Osteoblast (primary cell): Measurements from ENCODE around the gene PLXDC2. TPM values are rescaled to one million over a fixed set of nuclear protein-coding genes. Genes with fewer than 3 reads are reported as not detected.

ENCODE experiments used
- DNase-seq: peaks from one replicate; pipeline ENCODE4 v3.0.0; 2011; ENCODE audit warnings: low spot score, mixed read lengths; ENCODE audit not compliant: insufficient read length; ENCODE audit errors: missing footprints
- H2AFZ ChIP-seq: 2 replicates; pipeline ENCODE4 v1.6.0; 2011; ENCODE audit warnings: mild to moderate bottlenecking, low read length
- H3K27ac ChIP-seq: 2 replicates; pipeline ENCODE4 v1.5.1; 2011; ENCODE audit warnings: mild to moderate bottlenecking, low read depth, low read length, moderate library complexity
- H3K27me3 ChIP-seq: 2 replicates; pipeline ENCODE4 v1.6.0; 2012; ENCODE audit warnings: mild to moderate bottlenecking, control low read depth, inconsistent platforms, low read length, moderate library complexity; ENCODE audit not compliant: insufficient read depth
- H3K36me3 ChIP-seq: 2 replicates; pipeline ENCODE4 v1.5.1; 2011; ENCODE audit warnings: mild to moderate bottlenecking, low read length, control low read depth, moderate library complexity; ENCODE audit not compliant: insufficient read depth
- H3K4me1 ChIP-seq: 2 replicates; pipeline ENCODE4 v1.5.1; 2011; ENCODE audit warnings: mild to moderate bottlenecking, low read length, control low read depth, moderate library complexity; ENCODE audit not compliant: insufficient read depth
- H3K4me2 ChIP-seq: 2 replicates; pipeline ENCODE4 v1.6.0; 2011; ENCODE audit warnings: mild to moderate bottlenecking, low read length; ENCODE audit not compliant: insufficient read depth
- H3K4me3 ChIP-seq: fragments of 200-600 bp; sonication (generic); 3 replicates; pipeline ENCODE4 v1.5.1; 2012; ENCODE audit warnings: mild to moderate bottlenecking, low read length, inconsistent platforms; ENCODE audit not compliant: insufficient read depth
- H3K79me2 ChIP-seq: 2 replicates; pipeline ENCODE4 v1.6.0; 2012; ENCODE audit warnings: mild to moderate bottlenecking, low read length, control low read depth, inconsistent platforms; ENCODE audit not compliant: insufficient read depth
- H3K9me3 ChIP-seq: 2 replicates; pipeline ENCODE4 v1.5.1; 2011; ENCODE audit warnings: low read depth, low read length, control low read depth
- H4K20me1 ChIP-seq: 2 replicates; pipeline ENCODE4 v1.6.0; 2012; ENCODE audit warnings: mild to moderate bottlenecking, low read length, control low read depth; ENCODE audit not compliant: insufficient read depth
- total RNA-seq: library from RNA; depleted of rRNA; stranded (reverse); fragments of >200 nt; gene quantifications from 2 replicates; pipeline ENCODE4 v1.2.3, GENCODE V29; 2012
- TF ChIP-seq, protein P1 (sequence below): IDR thresholded peaks from 2 replicates; pipeline ENCODE4 v1.5.1; 2011; ENCODE audit warnings: mild to moderate bottlenecking, low read depth, low read length, moderate library complexity; ENCODE audit errors: extremely low read depth

PLXDC2 gene
- total RNA-seq, 1 donor: 63.3 TPM

DNA sequence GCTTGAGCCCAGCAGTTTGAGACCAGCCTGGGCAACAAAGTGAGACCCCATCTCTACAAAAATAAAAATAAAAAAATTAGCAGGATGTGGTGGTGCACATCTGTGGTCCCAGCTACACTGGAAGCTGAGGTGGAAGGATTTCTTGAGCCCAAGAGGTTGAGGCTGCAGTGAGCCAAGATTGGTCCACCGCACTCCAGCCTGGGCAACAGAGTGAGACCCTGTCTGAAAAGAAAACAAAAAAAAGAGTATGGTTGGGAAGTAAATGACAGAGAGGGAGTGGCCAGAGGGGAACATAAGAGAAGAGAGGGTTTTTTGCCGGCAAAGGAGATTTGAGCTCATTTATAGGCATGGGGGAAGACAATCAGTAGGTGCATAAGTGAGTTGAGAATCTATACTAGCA, 19.7 kb downstream of the PLXDC2 start:
- H3K4me1 ChIP-seq: no peaks in the 10 kb centered on the region
- H3K4me3 ChIP-seq: no peak overlapping the region
- H4K20me1 ChIP-seq: no peaks in the 10 kb centered on the region
- no peak overlapping the region for H2AFZ ChIP-seq
- H3K27me3 ChIP-seq: no peaks in the 10 kb centered on the region
- no peaks in the 10 kb centered on the region for H3K79me2 ChIP-seq
- no peaks in the 10 kb centered on the region for H3K9me3 ChIP-seq
- TF ChIP-seq, protein P1, sequence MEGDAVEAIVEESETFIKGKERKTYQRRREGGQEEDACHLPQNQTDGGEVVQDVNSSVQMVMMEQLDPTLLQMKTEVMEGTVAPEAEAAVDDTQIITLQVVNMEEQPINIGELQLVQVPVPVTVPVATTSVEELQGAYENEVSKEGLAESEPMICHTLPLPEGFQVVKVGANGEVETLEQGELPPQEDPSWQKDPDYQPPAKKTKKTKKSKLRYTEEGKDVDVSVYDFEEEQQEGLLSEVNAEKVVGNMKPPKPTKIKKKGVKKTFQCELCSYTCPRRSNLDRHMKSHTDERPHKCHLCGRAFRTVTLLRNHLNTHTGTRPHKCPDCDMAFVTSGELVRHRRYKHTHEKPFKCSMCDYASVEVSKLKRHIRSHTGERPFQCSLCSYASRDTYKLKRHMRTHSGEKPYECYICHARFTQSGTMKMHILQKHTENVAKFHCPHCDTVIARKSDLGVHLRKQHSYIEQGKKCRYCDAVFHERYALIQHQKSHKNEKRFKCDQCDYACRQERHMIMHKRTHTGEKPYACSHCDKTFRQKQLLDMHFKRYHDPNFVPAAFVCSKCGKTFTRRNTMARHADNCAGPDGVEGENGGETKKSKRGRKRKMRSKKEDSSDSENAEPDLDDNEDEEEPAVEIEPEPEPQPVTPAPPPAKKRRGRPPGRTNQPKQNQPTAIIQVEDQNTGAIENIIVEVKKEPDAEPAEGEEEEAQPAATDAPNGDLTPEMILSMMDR: no peak
- H3K36me3 ChIP-seq: no peaks in the 10 kb centered on the region
- no peak for DNase-seq
- H3K27ac ChIP-seq: no peak overlapping the region
- no peak overlapping the region for H3K4me2 ChIP-seq

- TF ChIP-seq, protein P1: no peak
- no peaks in the 10 kb centered on the region for H3K27me3 ChIP-seq
Measured at GRCh38 chr10:19839090-19839489, 22.9 kb downstream of the PLXDC2 start.

DNA sequence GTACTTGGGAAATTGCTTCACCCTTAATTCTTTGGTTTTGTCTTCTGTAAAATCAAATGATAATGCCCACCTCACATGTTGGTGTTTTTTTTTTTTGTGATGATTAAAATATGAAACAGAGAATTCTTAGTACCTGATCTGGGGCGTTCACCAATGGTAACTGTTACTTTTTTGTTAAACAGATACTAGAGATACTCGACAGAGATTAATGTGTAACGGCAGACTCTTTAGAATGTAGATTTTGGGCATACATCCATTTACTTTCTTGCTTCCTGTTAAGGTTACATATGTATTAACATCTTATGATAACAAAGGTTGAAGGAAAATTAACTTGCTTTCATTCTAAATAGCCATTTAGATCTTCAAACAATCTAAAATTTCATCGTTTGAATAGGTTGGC, 23.3 kb downstream of the PLXDC2 start:
- Histone ChIP-seq H3K79me2 (no peaks in the 10 kb centered on the region), H3K27me3 (no peaks in the 10 kb centered on the region), H3K9me3 (no peaks in the 10 kb centered on the region), H3K36me3 (no peaks in the 10 kb centered on the region), H4K20me1 (no peaks in the 10 kb centered on the region), H3K27ac (no peak overlapping the region), H3K4me1 (peaks cover 4% of the 10 kb centered on the region), H2AFZ (no peak overlapping the region), H3K4me2 (no peak overlapping the region), H3K4me3 (no peak overlapping the region)
- TF ChIP-seq, protein P1: no peak
- DNase-seq: no peak

More at GRCh38 chr10:19839090-19839489, 22.9 kb downstream of the PLXDC2 start:
- Histone ChIP-seq H3K4me1 (peaks cover 4% of the 10 kb centered on the region), H3K79me2 (no peaks in the 10 kb centered on the region), H3K4me2 (no peak overlapping the region), H3K27ac (no peak overlapping the region), H3K9me3 (no peaks in the 10 kb centered on the region), H3K4me3 (no peak overlapping the region), H3K36me3 (no peaks in the 10 kb centered on the region), H2AFZ (no peak overlapping the region), H4K20me1 (no peaks in the 10 kb centered on the region)
- no peak for DNase-seq

DNA sequence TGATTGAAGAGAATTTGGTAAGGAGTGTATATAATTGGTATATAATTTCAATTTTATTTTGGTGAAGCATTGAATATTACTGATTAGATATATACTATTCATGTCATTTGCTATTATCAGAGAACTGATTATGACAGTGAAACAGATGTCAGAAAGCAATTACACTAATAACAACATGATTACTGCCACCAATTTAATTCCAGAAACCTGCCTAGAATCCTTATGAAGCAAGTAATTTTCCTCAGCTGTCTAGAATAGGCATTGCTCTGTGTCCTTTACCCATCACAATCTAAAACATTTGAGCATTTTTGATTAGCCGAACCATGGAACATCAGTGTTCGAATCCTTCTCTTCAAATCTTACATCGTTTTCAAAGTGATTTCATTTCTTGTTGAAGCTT, 24.5 kb downstream of the PLXDC2 start:
- H2AFZ ChIP-seq: no peak overlapping the region
- no peak overlapping the region for H3K4me3 ChIP-seq
- H3K4me1 ChIP-seq: peaks cover 4% of the 10 kb centered on the region
- DNase-seq: no peak
- TF ChIP-seq, protein P1: no peak
- H3K9me3 ChIP-seq: no peaks in the 10 kb centered on the region
- H4K20me1 ChIP-seq: no peaks in the 10 kb centered on the region
- H3K36me3 ChIP-seq: no peaks in the 10 kb centered on the region
- no peaks in the 10 kb centered on the region for H3K79me2 ChIP-seq
- no peaks in the 10 kb centered on the region for H3K27me3 ChIP-seq
- H3K27ac ChIP-seq: no peak overlapping the region
- H3K4me2 ChIP-seq: no peak overlapping the region
